ENCODE data around the gene TAS1R3. TPM values are rescaled to one million over a fixed set of nuclear protein-coding genes. Genes with fewer than 3 reads are reported as not detected.

TAS1R3 gene
- total and polyA plus RNA-seq, 12 donors, result 0.16 to 3.1 (median 0.37) TPM

GRCh38 chr1:1336931-1337792 is 6.1 kb downstream of the TAS1R3 start:
- Histone ChIP-seq H3K27ac (no peak overlapping the region), H3K27me3 (no peaks in the 10 kb centered on the region), H3K36me3 (peaks cover 0 to 62% (median 9%) of the 10 kb centered on the region in 9 donors), H3K4me1 (no peaks in the 10 kb centered on the region), H3K4me3 (no peak overlapping the region), H3K9me3 (no peaks in the 10 kb centered on the region)
- ATAC-seq (no peak), DNase-seq (no peak)
- TF ChIP-seq, protein P1, sequence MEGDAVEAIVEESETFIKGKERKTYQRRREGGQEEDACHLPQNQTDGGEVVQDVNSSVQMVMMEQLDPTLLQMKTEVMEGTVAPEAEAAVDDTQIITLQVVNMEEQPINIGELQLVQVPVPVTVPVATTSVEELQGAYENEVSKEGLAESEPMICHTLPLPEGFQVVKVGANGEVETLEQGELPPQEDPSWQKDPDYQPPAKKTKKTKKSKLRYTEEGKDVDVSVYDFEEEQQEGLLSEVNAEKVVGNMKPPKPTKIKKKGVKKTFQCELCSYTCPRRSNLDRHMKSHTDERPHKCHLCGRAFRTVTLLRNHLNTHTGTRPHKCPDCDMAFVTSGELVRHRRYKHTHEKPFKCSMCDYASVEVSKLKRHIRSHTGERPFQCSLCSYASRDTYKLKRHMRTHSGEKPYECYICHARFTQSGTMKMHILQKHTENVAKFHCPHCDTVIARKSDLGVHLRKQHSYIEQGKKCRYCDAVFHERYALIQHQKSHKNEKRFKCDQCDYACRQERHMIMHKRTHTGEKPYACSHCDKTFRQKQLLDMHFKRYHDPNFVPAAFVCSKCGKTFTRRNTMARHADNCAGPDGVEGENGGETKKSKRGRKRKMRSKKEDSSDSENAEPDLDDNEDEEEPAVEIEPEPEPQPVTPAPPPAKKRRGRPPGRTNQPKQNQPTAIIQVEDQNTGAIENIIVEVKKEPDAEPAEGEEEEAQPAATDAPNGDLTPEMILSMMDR (IDR thresholded peaks at IDR 0.05), result no peak
- 96 to 97% methylated on average over 30 to 32 of the region's 32 CpGs for WGBS, 2 donors
- intact Hi-C loops (cut with DNase I), result no loop called here

GRCh38 chr1:1337793-1338147 is 6.7 kb downstream of the TAS1R3 start:
- 82 to 86% methylated on average over 18 of the region's 18 CpGs for WGBS, 2 donors
- TF ChIP-seq, protein P1 (IDR thresholded peaks at IDR 0.05), result no peak
- intact Hi-C loops (cut with DNase I), result no loop called here
- H3K4me1 ChIP-seq, result no peaks in the 10 kb centered on the region
- H3K36me3 ChIP-seq, result peaks cover 0 to 63% (median 9%) of the 10 kb centered on the region in 9 donors
- no peaks in the 10 kb centered on the region for H3K9me3 ChIP-seq
- H3K27ac ChIP-seq, result no peak overlapping the region
- DNase-seq, result no peak
- H3K4me3 ChIP-seq, result no peak overlapping the region
- ATAC-seq, result no peak
- no peaks in the 10 kb centered on the region for H3K27me3 ChIP-seq

DNA sequence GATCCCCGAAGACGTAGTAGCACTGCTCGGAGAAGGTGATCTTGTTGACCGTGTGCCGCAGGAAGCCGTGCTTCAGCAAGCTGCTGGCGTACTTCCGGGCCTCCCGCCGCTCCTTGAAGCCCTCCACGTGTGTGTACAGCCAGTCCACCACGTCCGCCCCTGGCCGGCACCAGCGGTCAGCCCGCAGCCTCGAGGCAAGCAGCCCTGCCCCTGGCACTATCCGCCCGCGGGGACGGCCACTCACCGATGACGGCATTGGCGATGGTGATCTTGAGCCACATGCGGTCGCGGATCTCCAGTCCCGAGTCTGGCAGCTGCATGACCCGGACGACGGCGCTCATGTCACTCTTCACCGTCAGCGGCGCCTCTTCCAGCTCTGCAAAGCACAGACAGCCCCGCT is 7.2 kb downstream of the TAS1R3 start:
- H3K9me3 ChIP-seq, result no peaks in the 10 kb centered on the region
- intact Hi-C loops (cut with DNase I), result no loop called here
- H3K36me3 ChIP-seq, result peaks cover 0 to 63% (median 9%) of the 10 kb centered on the region in 9 donors
- DNase-seq (no peak), ATAC-seq (no peak)
- TF ChIP-seq, protein P1 (IDR thresholded peaks at IDR 0.05), result no peak
- H3K27ac ChIP-seq, result no peak overlapping the region
- WGBS, 2 donors, result 95% methylated on average over 33 to 36 of the region's 36 CpGs
- H3K4me1 ChIP-seq, result peaks cover 0 to 2% (median 0%) of the 10 kb centered on the region in 9 donors
- H3K27me3 ChIP-seq, result no peaks in the 10 kb centered on the region
- no peak overlapping the region for H3K4me3 ChIP-seq

DNA sequence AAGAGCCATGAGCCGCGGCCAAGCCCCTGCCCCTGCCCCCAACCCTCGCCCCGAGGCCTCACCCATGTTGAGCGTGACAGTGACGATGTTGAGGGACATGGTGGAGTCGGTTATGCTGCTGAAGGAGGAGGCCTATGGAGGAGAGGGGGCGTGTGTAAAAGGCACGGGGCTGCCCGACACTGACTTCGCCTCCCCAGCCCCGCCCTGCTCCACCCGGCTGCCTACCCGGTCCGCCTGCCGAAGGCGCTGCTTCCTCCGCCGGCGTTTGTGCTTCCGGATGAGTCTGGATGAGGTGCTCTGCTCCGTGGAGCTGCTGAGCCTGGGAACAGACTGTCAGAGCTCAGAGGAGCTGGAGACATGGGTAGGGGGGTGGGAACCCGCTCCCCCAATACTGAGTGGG is 9.1 kb downstream of the TAS1R3 start:
- H3K36me3 ChIP-seq, result peaks cover 0 to 60% (median 9%) of the 10 kb centered on the region in 9 donors

More for the DNA sequence above, 9.1 kb downstream of the TAS1R3 start:
- ATAC-seq (no peak), DNase-seq (no peak)
- 90 to 92% methylated on average over 22 to 23 of the region's 23 CpGs for whole genome bisulfite sequencing, 2 donors
- Histone ChIP-seq H3K9me3 (no peaks in the 10 kb centered on the region), H3K27me3 (no peaks in the 10 kb centered on the region), H3K27ac (no peak overlapping the region), H3K4me1 (peaks cover under 1 to 21% (median 15%) of the 10 kb centered on the region in 9 donors), H3K4me3 (no peak overlapping the region)
- intact Hi-C loops (cut with DNase I), result no loop called here
- TF ChIP-seq, protein P1 (IDR thresholded peaks at IDR 0.05), result no peak
